K562 (cell line): ENCODE results near the gene CD151.

ENCODE experiments used
- MYNN ChIP-seq, 2 experiments: sonication (generic); formaldehyde crosslinking in 1 of 2; IDR thresholded peaks; 2 replicates each; pipeline versions ENCODE4 v1.5.0 to v1.6.1; 2016 to 2020; ENCODE audit warnings: antibody characterized with exemption in 1 of 2, missing genetic modification reagents in 1 of 2
- RFX5 ChIP-seq: IDR thresholded peaks from 2 replicates; pipeline ENCODE4 v1.6.1; 2011; ENCODE audit warnings: low read depth, mild to moderate bottlenecking, improper control_type of control experiment, low read length
- ZNF232 ChIP-seq: sonication (generic); formaldehyde crosslinking; IDR thresholded peaks from 2 replicates; pipeline ENCODE4 v1.8.0; 2022; ENCODE audit warnings: mild to moderate bottlenecking, missing genetic modification reagents

DNA sequence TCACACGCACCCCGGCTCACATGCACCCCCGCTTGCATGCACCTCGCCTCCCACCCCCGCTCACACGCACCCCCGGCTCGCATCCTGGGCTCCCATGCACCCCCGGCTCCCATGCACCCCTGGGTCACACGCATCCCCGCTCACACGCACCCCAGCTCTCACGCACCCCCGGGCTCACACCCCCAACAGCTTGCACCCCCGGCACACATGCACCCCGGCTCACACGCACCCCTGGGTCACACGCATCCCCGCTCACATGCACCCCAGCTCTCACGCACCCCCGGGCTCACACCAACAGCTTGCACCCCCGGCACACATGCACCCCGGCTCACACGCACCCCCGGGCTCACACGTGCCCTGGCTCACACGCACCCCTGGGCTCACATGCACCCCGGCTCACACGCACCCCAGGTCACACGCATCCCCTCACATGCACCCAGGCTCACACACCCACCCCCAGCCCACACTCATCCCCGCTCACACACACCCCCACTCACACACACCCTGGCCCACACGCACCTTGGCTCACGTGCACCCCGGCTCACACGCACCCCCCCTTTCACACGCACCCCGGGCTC is 26.1 kb downstream of the CD151 start:
- no peak for TF ChIP-seq ZNF232
- TF ChIP-seq MYNN (IDR thresholded peaks at IDR 0.05): no peak
- no peak for TF ChIP-seq MYNN (CRISPR knock-in tag; IDR thresholded peaks at IDR 0.05)
- no peak for TF ChIP-seq RFX5
